Chondrocyte (in vitro differentiated cells): Measurements from ENCODE around the gene SPZ1. TPM values are rescaled to one million over a fixed set of nuclear protein-coding genes. Genes with fewer than 3 reads are reported as not detected.

Source experiments
- DNase-seq: peaks from one replicate; pipeline ENCODE4 v3.0.0; 2021; ENCODE audit warnings: mixed read lengths, low spot score
- H3K27ac Mint-ChIP-seq: one replicate; pipeline ENCODE4 v1.8.0; 2021; ENCODE audit warnings: mild to moderate bottlenecking, moderate library complexity, mixed read lengths; ENCODE audit not compliant: unreplicated experiment
- H3K27me3 Mint-ChIP-seq: 2 replicates; pipeline ENCODE4 v1.8.0; 2021; ENCODE audit warnings: low read depth, mixed read lengths
- H3K36me3 Mint-ChIP-seq: 2 replicates; pipeline ENCODE4 v1.8.0; 2021; ENCODE audit warnings: low read depth, mixed read lengths
- H3K4me1 Mint-ChIP-seq: 2 replicates; pipeline ENCODE4 v1.8.0; 2021; ENCODE audit warnings: low read depth, mild to moderate bottlenecking, mixed read lengths
- H3K4me3 Mint-ChIP-seq: one replicate; pipeline ENCODE4 v1.8.0; 2021; ENCODE audit warnings: mild to moderate bottlenecking, moderate library complexity, mixed read lengths; ENCODE audit not compliant: unreplicated experiment
- H3K9me3 Mint-ChIP-seq: 2 replicates; pipeline ENCODE4 v1.8.0; 2021; ENCODE audit warnings: low read depth, mixed read lengths
- total RNA-seq: library from RNA; stranded (reverse); gene quantifications from 3 replicates; pipeline ENCODE4 v1.2.1, GENCODE V29; 2021
- TF ChIP-seq, protein P1 (sequence below): fragments of 200-600 bp; sonication (generic); IDR thresholded peaks from 2 replicates; pipeline ENCODE4 v1.5.0; 2021; ENCODE audit warnings: antibody characterized with exemption, mild to moderate bottlenecking, moderate library complexity

The SPZ1 gene
- total RNA-seq, 1 donor from 2014 or later = not detected

DNA sequence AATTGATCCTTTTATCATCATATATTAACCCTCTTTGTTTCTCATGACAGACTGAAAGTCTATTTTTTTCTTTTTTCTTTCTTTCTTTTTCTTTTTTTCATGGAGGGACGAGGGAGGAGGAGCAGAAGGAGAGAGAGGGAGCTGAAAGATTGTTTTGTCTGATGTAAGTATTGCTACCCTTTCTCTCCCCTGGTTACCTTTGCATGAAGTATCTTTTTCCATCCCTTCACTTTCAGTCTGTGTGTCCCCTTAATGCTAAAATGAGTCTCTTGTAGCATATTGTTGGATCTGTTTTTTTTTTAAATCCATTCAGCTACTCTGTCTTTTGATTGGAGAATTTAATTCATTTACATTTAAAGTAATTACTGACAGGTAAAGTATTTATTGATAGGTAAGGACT is 36.4 kb upstream of the SPZ1 start:
- no peaks in the 10 kb centered on the region for H3K4me1 Mint-ChIP-seq
- no peak overlapping the region for H3K27ac Mint-ChIP-seq
- TF ChIP-seq, protein P1, sequence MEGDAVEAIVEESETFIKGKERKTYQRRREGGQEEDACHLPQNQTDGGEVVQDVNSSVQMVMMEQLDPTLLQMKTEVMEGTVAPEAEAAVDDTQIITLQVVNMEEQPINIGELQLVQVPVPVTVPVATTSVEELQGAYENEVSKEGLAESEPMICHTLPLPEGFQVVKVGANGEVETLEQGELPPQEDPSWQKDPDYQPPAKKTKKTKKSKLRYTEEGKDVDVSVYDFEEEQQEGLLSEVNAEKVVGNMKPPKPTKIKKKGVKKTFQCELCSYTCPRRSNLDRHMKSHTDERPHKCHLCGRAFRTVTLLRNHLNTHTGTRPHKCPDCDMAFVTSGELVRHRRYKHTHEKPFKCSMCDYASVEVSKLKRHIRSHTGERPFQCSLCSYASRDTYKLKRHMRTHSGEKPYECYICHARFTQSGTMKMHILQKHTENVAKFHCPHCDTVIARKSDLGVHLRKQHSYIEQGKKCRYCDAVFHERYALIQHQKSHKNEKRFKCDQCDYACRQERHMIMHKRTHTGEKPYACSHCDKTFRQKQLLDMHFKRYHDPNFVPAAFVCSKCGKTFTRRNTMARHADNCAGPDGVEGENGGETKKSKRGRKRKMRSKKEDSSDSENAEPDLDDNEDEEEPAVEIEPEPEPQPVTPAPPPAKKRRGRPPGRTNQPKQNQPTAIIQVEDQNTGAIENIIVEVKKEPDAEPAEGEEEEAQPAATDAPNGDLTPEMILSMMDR = no peak
- H3K36me3 Mint-ChIP-seq = no peaks in the 10 kb centered on the region
- no peaks in the 10 kb centered on the region for H3K27me3 Mint-ChIP-seq
- H3K9me3 Mint-ChIP-seq = no peaks in the 10 kb centered on the region
- H3K4me3 Mint-ChIP-seq = no peak overlapping the region
- DNase-seq = no peak

GRCh38 chr5:80284720-80285119 is 35.1 kb upstream of the SPZ1 start:
- TF ChIP-seq, protein P1 = no peak
- Mint-ChIP-seq H3K9me3 (no peaks in the 10 kb centered on the region), H3K36me3 (no peaks in the 10 kb centered on the region), H3K27ac (no peak overlapping the region), H3K4me1 (no peaks in the 10 kb centered on the region), H3K4me3 (no peak overlapping the region), H3K27me3 (no peaks in the 10 kb centered on the region)
- peak; percentile 12 for DNase-seq

DNA sequence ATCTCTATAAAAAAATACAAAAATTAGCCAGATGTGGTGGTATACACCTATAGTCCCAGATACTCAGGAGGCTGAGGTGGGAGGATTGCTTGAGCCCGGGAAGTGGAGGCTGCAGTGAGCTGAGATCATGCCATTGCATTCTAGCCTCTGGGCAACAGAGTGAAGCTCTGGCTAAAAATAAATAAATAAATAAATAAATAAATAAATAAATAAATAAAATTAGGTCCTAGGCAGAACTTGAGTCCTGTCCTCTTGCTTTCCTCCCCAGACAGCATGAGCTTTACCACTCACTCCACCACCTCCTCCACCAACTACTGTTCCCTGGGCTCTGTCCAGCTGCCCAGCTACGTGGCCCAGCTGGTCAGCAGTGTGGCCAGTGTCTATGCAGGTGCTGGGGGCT is 31.6 kb upstream of the SPZ1 start:
- Mint-ChIP-seq H3K36me3 (no peaks in the 10 kb centered on the region), H3K4me3 (no peak overlapping the region), H3K9me3 (peaks cover 5% of the 10 kb centered on the region), H3K4me1 (no peaks in the 10 kb centered on the region), H3K27me3 (peaks cover 2% of the 10 kb centered on the region), H3K27ac (no peak overlapping the region)
- TF ChIP-seq, protein P1 = no peak
- DNase-seq = no peak

- Mint-ChIP-seq H3K27ac (no peak overlapping the region), H3K36me3 (peaks cover 2% of the 10 kb centered on the region), H3K4me1 (no peaks in the 10 kb centered on the region), H3K27me3 (peaks cover 2% of the 10 kb centered on the region), H3K4me3 (no peak overlapping the region), H3K9me3 (peaks cover 5% of the 10 kb centered on the region)
- TF ChIP-seq, protein P1 = no peak
- DNase-seq = no peak
These were observed 30.5 kb upstream of the SPZ1 start for GRCh38 chr5:80289320-80289719.

DNA sequence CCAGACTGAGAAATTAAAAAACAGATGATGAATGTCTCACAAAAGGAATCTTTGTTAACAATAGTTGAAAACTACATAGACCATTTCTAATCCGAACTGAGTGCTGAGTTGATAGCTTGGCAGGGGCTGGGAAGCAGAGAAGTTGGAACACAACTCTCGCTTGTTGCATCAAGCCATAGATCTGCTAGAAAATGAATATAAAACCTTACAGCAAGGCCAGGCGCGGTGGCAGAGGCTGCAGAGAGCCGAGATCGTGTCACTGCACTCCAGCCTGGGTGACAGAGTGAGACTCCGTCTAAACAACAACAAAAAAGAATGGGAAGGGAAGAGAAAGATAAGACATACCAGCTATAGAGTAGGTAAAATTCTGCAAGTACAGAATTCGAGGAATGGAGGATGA is 28.0 kb upstream of the SPZ1 start:
- Mint-ChIP-seq H3K27me3 (peaks cover 2% of the 10 kb centered on the region), H3K4me1 (no peaks in the 10 kb centered on the region), H3K27ac (no peak overlapping the region), H3K9me3 (peaks cover 5% of the 10 kb centered on the region), H3K36me3 (peaks cover 2% of the 10 kb centered on the region), H3K4me3 (no peak overlapping the region)
- DNase-seq = no peak
- TF ChIP-seq, protein P1 = no peak
